Neuron (in vitro differentiated cells): Measurements from ENCODE around the gene PPP2R3B.
A peak's percentile ranks its signal among the peaks of the same experiment; 100 is the strongest.

ENCODE experiments used
- H2AFZ ChIP-seq: one replicate; pipeline ENCODE4 v1.6.1; 2013; ENCODE audit warnings: low read depth, mild to moderate bottlenecking, inconsistent platforms, low read length, moderate library complexity
- H3K27me3 ChIP-seq: one replicate; pipeline ENCODE4 v1.6.1; 2013; ENCODE audit warnings: low read length; ENCODE audit not compliant: insufficient read depth
- H3K36me3 ChIP-seq: one replicate; pipeline ENCODE4 v1.6.1; 2013; ENCODE audit warnings: low read length; ENCODE audit not compliant: insufficient read depth
- H3K4me1 ChIP-seq: one replicate; pipeline ENCODE4 v1.6.1; 2013; ENCODE audit warnings: low read length; ENCODE audit not compliant: insufficient read depth
- H3K4me3 ChIP-seq: 2 replicates; pipeline ENCODE4 v1.5.1; 2013; ENCODE audit warnings: mild to moderate bottlenecking, low read length, moderate library complexity
- H3K9me3 ChIP-seq: one replicate; pipeline ENCODE4 v1.6.1; 2013; ENCODE audit warnings: low read length

PPP2R3B gene

GRCh38 chrX:319579-320125 lies 67.1 kb downstream of the PPP2R3B start:
- Histone ChIP-seq H2AFZ (peak overlapping the region; percentile 81), H3K4me1 (peaks cover 8% of the 10 kb centered on the region)

GRCh38 chrX:318739-319578 lies 67.7 kb downstream of the PPP2R3B start, which contains the start of gene GTPBP6:
Gene GTPBP6, minus strand, starts transcription at chrX:318796. Its CDS starts 9 bp downstream, at chrX:318787.
- H3K9me3 ChIP-seq, result peaks cover 4% of the 10 kb centered on the region
- H2AFZ ChIP-seq, result peak within 1 kb of the TSS; percentile 81
- H3K4me3 ChIP-seq, result peak within 1 kb of the TSS; percentile 86
- H3K27me3 ChIP-seq, result no peaks in the 10 kb centered on the region
- H3K4me1 ChIP-seq, result peaks cover 8% of the 10 kb centered on the region
- peaks cover 19% of the 10 kb centered on the region for H3K36me3 ChIP-seq

More at GRCh38 chrX:319579-320125, 67.1 kb downstream of the PPP2R3B start:
- peak overlapping the region; percentile 86 for H3K4me3 ChIP-seq
- no peaks in the 10 kb centered on the region for H3K27me3 ChIP-seq
- peaks cover 4% of the 10 kb centered on the region for H3K9me3 ChIP-seq
- H3K36me3 ChIP-seq, result peaks cover 15% of the 10 kb centered on the region

GRCh38 chrX:318068-318738 lies 68.5 kb downstream of the PPP2R3B start:
- Histone ChIP-seq H3K4me1 (peaks cover 8% of the 10 kb centered on the region), H3K36me3 (peaks cover 27% of the 10 kb centered on the region), H3K4me3 (peak overlapping the region; percentile 86), H2AFZ (peak overlapping the region; percentile 32), H3K9me3 (peaks cover 4% of the 10 kb centered on the region), H3K27me3 (no peaks in the 10 kb centered on the region)

- H3K9me3 ChIP-seq, result peaks cover 4% of the 10 kb centered on the region
- peak overlapping the region; percentile 86 for H3K4me3 ChIP-seq
- peaks cover 33% of the 10 kb centered on the region for H3K36me3 ChIP-seq
- peak overlapping the region; percentile 32 for H2AFZ ChIP-seq
- no peaks in the 10 kb centered on the region for H3K27me3 ChIP-seq
- peaks cover 8% of the 10 kb centered on the region for H3K4me1 ChIP-seq
Measured at GRCh38 chrX:317424-318067, 69.2 kb downstream of the PPP2R3B start.

- Histone ChIP-seq H3K36me3 (peaks cover 42% of the 10 kb centered on the region), H3K4me1 (peaks cover 8% of the 10 kb centered on the region), H2AFZ (no peak overlapping the region), H3K4me3 (no peak overlapping the region), H3K9me3 (peaks cover 4% of the 10 kb centered on the region), H3K27me3 (no peaks in the 10 kb centered on the region)
Measured at GRCh38 chrX:316351-317325, 70.1 kb downstream of the PPP2R3B start.

- H3K36me3 ChIP-seq, result peaks cover 55% of the 10 kb centered on the region
- H2AFZ ChIP-seq, result no peak overlapping the region
- no peak overlapping the region for H3K4me3 ChIP-seq
- H3K27me3 ChIP-seq, result no peaks in the 10 kb centered on the region
- peaks cover 2% of the 10 kb centered on the region for H3K4me1 ChIP-seq
- peaks cover 5% of the 10 kb centered on the region for H3K9me3 ChIP-seq
Measured at GRCh38 chrX:314781-315595, 71.7 kb downstream of the PPP2R3B start.

- Histone ChIP-seq H3K4me3 (no peak overlapping the region), H3K4me1 (no peaks in the 10 kb centered on the region), H2AFZ (no peak overlapping the region), H3K9me3 (peaks cover 5% of the 10 kb centered on the region), H3K36me3 (peaks cover 59% of the 10 kb centered on the region), H3K27me3 (no peaks in the 10 kb centered on the region)
Measured at GRCh38 chrX:314049-314448, 72.7 kb downstream of the PPP2R3B start.

- H3K9me3 ChIP-seq, result peaks cover 5% of the 10 kb centered on the region
- no peaks in the 10 kb centered on the region for H3K27me3 ChIP-seq
- no peak overlapping the region for H3K4me3 ChIP-seq
- no peaks in the 10 kb centered on the region for H3K4me1 ChIP-seq
- no peak overlapping the region for H2AFZ ChIP-seq
- H3K36me3 ChIP-seq, result peaks cover 62% of the 10 kb centered on the region
Measured at GRCh38 chrX:313546-313945, 73.2 kb downstream of the PPP2R3B start.

GRCh38 chrX:312621-313331 lies 73.9 kb downstream of the PPP2R3B start:
- no peak overlapping the region for H3K4me3 ChIP-seq

GRCh38 chrX:311156-312129 lies 75.3 kb downstream of the PPP2R3B start:
- H3K4me1 ChIP-seq, result no peaks in the 10 kb centered on the region
- peaks cover 9% of the 10 kb centered on the region for H3K9me3 ChIP-seq
- peaks cover 78% of the 10 kb centered on the region for H3K36me3 ChIP-seq
- H3K27me3 ChIP-seq, result no peaks in the 10 kb centered on the region
- no peak overlapping the region for H3K4me3 ChIP-seq
- no peak overlapping the region for H2AFZ ChIP-seq

More at GRCh38 chrX:312621-313331, 73.9 kb downstream of the PPP2R3B start:
- no peak overlapping the region for H2AFZ ChIP-seq
- no peaks in the 10 kb centered on the region for H3K4me1 ChIP-seq
- H3K27me3 ChIP-seq, result no peaks in the 10 kb centered on the region
- H3K36me3 ChIP-seq, result peaks cover 69% of the 10 kb centered on the region
- H3K9me3 ChIP-seq, result peaks cover 5% of the 10 kb centered on the region
